ENCODE results near the gene DNM2.

DNM2 gene

GRCh38 chr19:10815969-10816644 is 98.2 kb downstream of the DNM2 start:
- no peak for DNase-seq (ENCODE audit: low read depth in 2 of 2)

- no peak for DNase-seq (ENCODE audit: low read depth in 2 of 2)
Measured at GRCh38 chr19:10816691-10817090, 98.8 kb downstream of the DNM2 start.

- DNase-seq (ENCODE audit: low read depth in 2 of 2), result no peak
Measured at GRCh38 chr19:10817291-10818038, 99.6 kb downstream of the DNM2 start.

GRCh38 chr19:10818301-10819123 is 100.6 kb downstream of the DNM2 start:
- DNase-seq (ENCODE audit: low read depth in 2 of 2), result no peak

- DNase-seq (ENCODE audit: low read depth in 2 of 2), result no peak
Measured at GRCh38 chr19:10819124-10820060, 101.5 kb downstream of the DNM2 start.

- no peak for DNase-seq (ENCODE audit: low read depth in 2 of 2)
Measured at GRCh38 chr19:10820173-10820572, 102.3 kb downstream of the DNM2 start.

GRCh38 chr19:10823690-10824089 is 105.8 kb downstream of the DNM2 start:
- DNase-seq (ENCODE audit: low read depth in 2 of 2), result no peak

- no peak for DNase-seq (ENCODE audit: low read depth in 2 of 2)
Measured at GRCh38 chr19:10826231-10826630, 108.4 kb downstream of the DNM2 start.

GRCh38 chr19:10826846-10827245 is 109.0 kb downstream of the DNM2 start:
- no peak for DNase-seq (ENCODE audit: low read depth in 2 of 2)

- no peak for DNase-seq (ENCODE audit: low read depth in 2 of 2)
Measured at GRCh38 chr19:10828981-10829821, 111.3 kb downstream of the DNM2 start.

- no peak for DNase-seq (ENCODE audit: low read depth in 2 of 2)
Measured at GRCh38 chr19:10829967-10830366, 112.1 kb downstream of the DNM2 start.

- DNase-seq (ENCODE audit: low read depth in 2 of 2), result no peak
Measured at GRCh38 chr19:10830370-10830769, 112.5 kb downstream of the DNM2 start.

- no peak for DNase-seq (ENCODE audit: low read depth in 2 of 2)
Measured at GRCh38 chr19:10830931-10831779, 113.3 kb downstream of the DNM2 start.

- DNase-seq (ENCODE audit: low read depth in 2 of 2), result no peak
Measured at GRCh38 chr19:10831987-10832938, 114.4 kb downstream of the DNM2 start.

- no peak for DNase-seq (ENCODE audit: low read depth in 2 of 2)
Measured at GRCh38 chr19:10832939-10833296, 115.0 kb downstream of the DNM2 start.

GRCh38 chr19:10835089-10835753 is 117.3 kb downstream of the DNM2 start:
- no peak for DNase-seq (ENCODE audit: low read depth in 2 of 2)

- peak; percentile 85 to 92 for DNase-seq (ENCODE audit: low read depth in 2 of 2)
Measured at GRCh38 chr19:10835754-10836478, 118.0 kb downstream of the DNM2 start, which contains the start of gene TMED1. Gene TMED1 (minus strand): TSS chr19:10836212. CDS start chr19:10836191, 21 bp downstream.
